Activated CD4-positive, alpha-beta memory T cell treated with anti-CD3 and anti-CD28 coated beads, Interleukin-2, amount 10 ng/mL, durations not matched to agents 7 days and 5 days (primary cell): Measurements from ENCODE around the gene HSPE1. TPM values are rescaled to one million over a fixed set of nuclear protein-coding genes. Genes with fewer than 3 reads are reported as not detected.
"Not testable (repeated sequence)": the region's sequence is repeated elsewhere in the genome, so short reads cannot be mapped to it uniquely, and the experiment has no call there.

Experiments used
- CTCF ChIA-PET: fragments of 350-600 bp; sonication (Branson Sonifier 250); formaldehyde crosslinking; loops from one replicate; lab custom pipeline; 2021; ENCODE audit warnings: antibody characterized with exemption, inconsistent platforms; lab: Charles Lee
- POLR2A ChIA-PET: fragments of 350-600 bp; sonication (Branson Sonifier 250); formaldehyde crosslinking; loops from one replicate; lab custom pipeline; 2021; ENCODE audit warnings: antibody characterized with exemption; lab: Charles Lee
- DNase-seq: peaks from one replicate; pipeline ENCODE4 v3.0.0-alpha.2; 2020
- H3K27ac Mint-ChIP-seq: one replicate; pipeline ENCODE4 v1.8.0; 2021; ENCODE audit warnings: mild to moderate bottlenecking, mixed read lengths
- H3K27me3 Mint-ChIP-seq: one replicate; pipeline ENCODE4 v1.8.0; 2021; ENCODE audit warnings: mixed read lengths
- H3K36me3 Mint-ChIP-seq: one replicate; pipeline ENCODE4 v1.8.0; 2021; ENCODE audit warnings: low read depth, mixed read lengths
- H3K4me1 Mint-ChIP-seq: one replicate; pipeline ENCODE4 v1.8.0; 2021; ENCODE audit warnings: mixed read lengths
- H3K4me3 Mint-ChIP-seq: one replicate; pipeline ENCODE4 v1.8.0; 2021; ENCODE audit warnings: mild to moderate bottlenecking, mixed read lengths
- H3K9me3 Mint-ChIP-seq: one replicate; pipeline ENCODE4 v1.8.0; 2021; ENCODE audit warnings: mixed read lengths
- total RNA-seq, 2 experiments: library from RNA; stranded (reverse); gene quantifications; one replicate each; pipeline ENCODE4 v1.2.3, GENCODE V29; 2021

HSPE1 gene
- 10 to 100 TPM; 85.9 to 92.6 TPM for total RNA-seq

DNA sequence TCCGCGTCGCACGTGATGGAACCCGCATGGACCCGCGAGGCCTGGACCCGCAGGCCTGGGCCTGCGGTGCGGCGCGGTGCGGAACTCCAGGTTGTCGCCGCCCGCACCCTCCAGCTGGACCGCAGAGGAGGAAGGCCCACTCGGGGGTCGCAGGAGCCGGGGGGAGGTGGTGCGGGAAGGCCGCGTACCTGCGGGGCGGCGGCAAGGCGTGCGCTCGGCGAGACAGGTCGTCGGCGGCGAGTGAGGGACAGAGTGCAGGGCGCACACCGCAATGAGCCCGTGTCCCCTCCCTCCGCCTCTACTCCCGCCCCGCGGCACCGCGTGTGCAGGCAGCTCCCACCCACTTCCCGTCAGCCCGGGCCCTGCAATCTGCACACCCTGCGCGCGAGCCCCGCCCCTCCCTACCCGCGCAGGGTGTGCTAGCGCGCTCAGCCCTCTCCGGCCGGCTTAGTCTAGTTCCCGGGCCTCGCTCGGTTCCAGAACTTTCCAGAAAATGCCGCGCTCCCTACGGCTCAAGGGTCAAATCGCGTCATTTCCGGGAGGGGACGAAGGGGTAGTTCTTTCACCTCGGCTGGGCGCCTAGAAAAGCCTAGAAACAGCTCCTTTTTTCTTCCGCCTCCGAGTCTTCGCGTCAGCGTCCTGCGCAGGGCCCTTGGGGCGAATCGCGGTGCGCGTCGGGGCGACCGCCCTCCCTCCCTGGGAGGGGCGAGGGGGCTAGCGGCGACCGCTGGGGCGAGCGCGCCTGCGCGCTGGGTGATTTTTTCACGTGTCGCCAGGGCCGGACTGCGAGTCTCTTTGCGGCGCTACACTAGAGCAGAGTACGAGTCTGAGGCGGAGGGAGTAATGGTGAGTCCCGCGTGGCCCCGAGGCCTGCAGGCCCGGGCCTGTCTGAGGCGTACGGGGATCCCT lies at the start of gene HSPE1, which contains the start of gene HSPD1:
Gene HSPE1, plus strand, starts transcription at position 786 of the 909 bp plus-strand sequence. Its CDS starts 58 bp downstream, at position 844.
Gene HSPD1, minus strand, starts transcription at position 247 of the 909 bp plus-strand sequence. CDS start 992 bp downstream, outside the sequence.
- Mint-ChIP-seq H3K4me1 (peaks cover 60% of the 10 kb centered on the region), H3K4me3 (peak within 1 kb of the TSS; percentile 92), H3K27me3 (no peaks in the 10 kb centered on the region), H3K27ac (peak within 1 kb of the TSS; percentile 97), H3K9me3 (no peaks in the 10 kb centered on the region), H3K36me3 (peaks cover 67% of the 10 kb centered on the region)
- ChIA-PET CTCF (interaction anchor here (0.7 to 5.0 kb wide), 9 partner anchors 9 to 575 kb away, joined by 3 to 30 read pairs (median 3); partner anchors contain the start of genes MOB4 and SF3B1), POLR2A (interaction anchor here (0.6 to 9.0 kb wide), 32 partner anchors 9 to 1965 kb away, joined by 3 to 275 read pairs (median 4); partner anchors contain the start of genes ANKRD44, COQ10B, GTF3C3 and MARS2)
- peak; percentile 98 for DNase-seq

DNA sequence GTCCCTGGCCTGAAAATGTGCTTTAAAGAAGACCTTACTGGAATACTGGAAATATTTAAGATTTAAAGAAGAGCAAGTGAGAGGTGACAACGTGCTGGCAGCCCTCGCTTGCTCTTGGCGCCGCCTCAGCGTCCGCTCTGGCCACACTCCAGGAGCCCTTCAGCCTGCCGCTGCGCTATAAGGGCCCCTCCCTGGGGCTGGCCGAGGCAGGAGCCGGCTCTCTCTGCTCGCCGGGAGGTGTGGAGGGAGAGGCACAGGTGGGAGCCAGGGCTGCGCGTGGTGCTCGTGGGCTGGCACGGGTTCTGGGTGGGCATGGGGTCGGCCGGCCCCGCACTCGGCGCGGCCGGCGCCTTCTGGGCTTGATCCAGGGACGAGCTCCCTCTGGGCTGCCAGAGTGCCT lies 49.7 kb upstream of the HSPE1 start:
- Mint-ChIP-seq H3K4me3 (no peak overlapping the region), H3K9me3 (no peaks in the 10 kb centered on the region), H3K4me1 (peaks cover 26% of the 10 kb centered on the region), H3K36me3 (peaks cover 2% of the 10 kb centered on the region), H3K27ac (no peak overlapping the region), H3K27me3 (peaks cover 2% of the 10 kb centered on the region)
- ChIA-PET POLR2A (interaction anchor here (1.4 to 7.2 kb wide), 2 partner anchors 16 to 52 kb away, joined by 3 to 176 read pairs; partner anchors contain the start of gene SF3B1), CTCF (interaction anchor here (1.1 kb wide), 1 partner anchor 14 kb away, joined by 5 read pairs; no protein-coding TSS in a partner anchor)
- DNase-seq: no peak

DNA sequence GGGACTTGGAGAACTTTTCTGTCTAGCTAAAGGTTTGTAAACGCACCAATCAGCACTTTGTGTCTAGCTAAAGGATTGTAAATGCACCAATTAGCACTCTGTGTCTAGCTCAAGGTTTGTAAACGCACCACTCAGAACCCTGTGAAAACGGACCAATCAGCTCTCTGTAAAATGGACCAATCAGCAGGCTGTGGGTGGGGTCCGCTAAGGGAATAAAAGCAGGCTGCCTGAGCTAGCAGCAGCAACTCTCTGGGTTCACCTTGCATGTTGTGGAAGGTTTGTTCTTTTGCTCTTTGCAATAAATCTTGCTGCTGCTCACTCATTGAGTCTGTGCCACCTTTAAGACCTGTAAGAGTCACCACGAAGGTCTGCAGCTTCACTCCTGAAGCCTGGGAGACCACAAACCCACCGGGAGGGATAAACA lies 49.2 kb upstream of the HSPE1 start:
- POLR2A ChIA-PET: interaction anchor here (0.7 to 7.2 kb wide), 5 partner anchors 16 to 255 kb away, joined by 3 to 176 read pairs (median 18); partner anchors contain the start of genes HSPD1, HSPE1, MARS2 and MOB4
- Mint-ChIP-seq H3K27ac (peak overlapping the region; percentile 55), H3K4me1 (peaks cover 31% of the 10 kb centered on the region)
- H3K36me3 Mint-ChIP-seq, H3K9me3 Mint-ChIP-seq, H3K27me3 Mint-ChIP-seq, DNase-seq, H3K4me3 Mint-ChIP-seq: not testable (repeated sequence)
- CTCF ChIA-PET: interaction anchor here (1.1 to 2.2 kb wide), 2 partner anchors 15 to 49 kb away, joined by 5 to 9 read pairs; partner anchors contain the start of genes HSPD1 and HSPE1

DNA sequence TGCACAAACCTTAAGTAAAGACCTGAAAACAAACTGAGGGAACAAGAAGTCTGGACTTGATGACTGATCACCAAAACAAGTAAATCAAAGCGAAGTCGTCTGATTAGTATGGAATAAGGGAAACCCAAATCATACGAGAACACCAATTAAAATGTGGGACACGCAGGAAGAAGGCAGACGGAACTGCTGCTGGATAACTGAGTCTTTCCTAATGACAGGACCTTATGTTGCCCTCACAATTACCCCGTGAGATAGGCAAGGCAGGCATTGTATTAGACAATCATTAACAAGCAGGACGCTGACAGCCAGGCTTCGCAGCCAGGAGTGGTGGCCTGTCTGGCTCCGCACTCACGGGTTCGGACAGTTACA lies 47.4 kb upstream of the HSPE1 start:
- CTCF ChIA-PET: interaction anchor here (0.6 to 2.2 kb wide), 14 partner anchors 11 to 326 kb away, joined by 3 to 10 read pairs (median 4); partner anchors contain the start of genes HSPD1, HSPE1 and SF3B1
- Mint-ChIP-seq H3K36me3 (peaks cover 6% of the 10 kb centered on the region), H3K9me3 (no peaks in the 10 kb centered on the region), H3K4me3 (peak overlapping the region; percentile 96), H3K27me3 (peaks cover 1% of the 10 kb centered on the region), H3K4me1 (peaks cover 38% of the 10 kb centered on the region), H3K27ac (peak overlapping the region; percentile 99)
- POLR2A ChIA-PET: interaction anchor here (0.6 to 7.2 kb wide), 28 partner anchors 10 to 723 kb away, joined by 3 to 176 read pairs (median 4); partner anchors contain the start of genes ANKRD44, GTF3C3, HSPD1 and HSPE1
- DNase-seq: no peak

DNA sequence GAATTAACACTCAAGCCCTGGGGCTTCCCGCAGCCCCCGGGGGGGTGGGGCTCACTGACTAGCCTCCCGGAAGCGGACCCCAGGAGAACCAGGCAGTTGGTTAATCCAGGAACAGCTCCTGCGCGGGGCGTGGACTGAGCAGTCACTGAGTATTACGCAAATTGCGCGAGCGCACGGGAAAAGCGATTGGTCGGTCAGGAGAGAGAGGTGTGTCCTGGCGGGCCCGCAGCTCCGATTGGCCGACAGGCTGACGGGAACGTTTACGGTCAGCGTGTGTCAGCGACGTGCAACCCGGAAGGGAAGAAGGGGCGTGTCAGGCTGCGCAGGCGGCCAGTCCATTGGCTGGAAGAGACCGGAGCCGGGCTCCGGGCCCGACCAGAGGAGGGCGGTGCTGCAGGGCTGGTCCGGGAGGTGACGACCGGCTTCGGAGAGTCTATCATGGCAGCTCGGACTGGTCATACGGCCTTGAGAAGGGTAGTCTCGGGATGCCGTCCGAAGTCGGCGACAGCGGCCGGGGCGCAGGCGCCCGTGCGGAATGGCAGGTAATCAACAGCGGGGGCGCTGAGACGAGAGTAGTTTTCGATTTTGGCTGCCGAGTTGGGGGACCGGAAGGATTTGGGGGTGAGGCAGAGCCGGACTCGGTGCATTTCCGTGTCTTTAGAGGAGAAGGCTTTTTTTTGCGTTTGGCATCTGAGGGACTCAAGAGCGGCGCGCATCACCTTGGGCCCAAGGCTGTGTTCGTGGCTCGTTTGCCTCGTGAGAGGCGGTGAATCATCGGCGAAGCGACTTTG lies 46.9 kb upstream of the HSPE1 start, which contains the start of gene COQ10B:
Gene COQ10B, plus strand, starts transcription at position 430 of the 791 bp plus-strand sequence. Its CDS starts 9 bp downstream, at position 439.
- POLR2A ChIA-PET: interaction anchor here (0.6 to 7.2 kb wide), 29 partner anchors 11 to 724 kb away, joined by 3 to 176 read pairs (median 4); partner anchors contain the start of genes ANKRD44, GTF3C3, HSPD1 and HSPE1
- Mint-ChIP-seq H3K4me1 (peaks cover 40% of the 10 kb centered on the region), H3K9me3 (no peaks in the 10 kb centered on the region), H3K27ac (peak within 1 kb of the TSS; percentile 99), H3K27me3 (no peaks in the 10 kb centered on the region), H3K36me3 (peaks cover 8% of the 10 kb centered on the region), H3K4me3 (peak within 1 kb of the TSS; percentile 96)
- CTCF ChIA-PET: interaction anchor here (0.6 to 2.2 kb wide), 15 partner anchors 10 to 325 kb away, joined by 3 to 10 read pairs (median 3); partner anchors contain the start of genes HSPD1, HSPE1 and SF3B1
- peak; percentile 99 for DNase-seq

DNA sequence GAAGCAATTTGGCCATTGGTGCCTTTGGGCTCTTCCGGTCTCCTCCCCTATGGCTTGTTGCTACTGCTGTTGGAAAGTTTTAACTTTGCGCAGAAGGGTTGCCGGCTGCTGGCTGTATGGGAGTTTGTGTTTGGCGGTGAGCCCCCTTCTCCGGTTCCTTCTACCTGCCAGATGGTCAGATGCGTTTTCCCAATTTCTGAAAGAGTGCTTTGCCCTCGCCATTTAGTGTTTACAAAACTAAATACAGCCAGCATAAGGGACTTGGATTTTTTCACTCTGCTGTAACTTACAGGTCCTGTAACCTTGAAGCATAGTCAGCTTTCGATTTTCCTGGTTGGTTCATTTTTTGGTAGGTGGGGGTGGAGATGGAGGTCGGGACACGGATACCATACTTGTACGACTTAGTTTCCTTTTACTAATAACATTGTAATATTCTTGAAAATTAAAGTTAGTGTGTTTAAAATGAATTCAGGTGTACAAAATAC lies 46.2 kb upstream of the HSPE1 start:
- no peak for DNase-seq
- Mint-ChIP-seq H3K4me3 (peak overlapping the region; percentile 96), H3K4me1 (peaks cover 40% of the 10 kb centered on the region), H3K36me3 (peaks cover 9% of the 10 kb centered on the region), H3K27ac (peak overlapping the region; percentile 99), H3K27me3 (no peaks in the 10 kb centered on the region), H3K9me3 (no peaks in the 10 kb centered on the region)
- ChIA-PET CTCF (interaction anchor here (1.2 to 1.6 kb wide), 2 partner anchors 23 to 44 kb away, joined by 3 to 5 read pairs; no protein-coding TSS in a partner anchor), POLR2A (interaction anchor here (0.7 to 7.2 kb wide), 9 partner anchors 12 to 255 kb away, joined by 3 to 176 read pairs (median 7); partner anchors contain the start of genes HSPD1, HSPE1, MARS2 and MOB4)

DNA sequence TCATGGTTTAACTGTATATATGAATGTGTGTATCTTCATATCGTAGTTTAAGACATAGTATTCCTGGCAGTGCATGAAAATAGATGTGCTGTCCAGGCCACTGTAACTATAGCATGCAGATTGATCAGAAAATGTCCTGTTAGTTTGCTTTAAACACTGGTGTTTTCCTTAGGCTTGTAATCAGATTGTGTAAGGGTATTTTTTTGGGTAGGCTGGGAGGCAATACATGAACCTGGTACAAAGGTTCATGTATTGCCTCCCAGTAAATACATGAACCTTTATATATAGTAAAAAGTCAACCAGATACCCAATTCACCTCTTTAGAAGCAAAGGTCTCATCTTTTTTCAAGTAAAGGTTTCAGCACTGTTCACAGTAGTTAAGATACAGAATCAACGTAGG lies 45.3 kb upstream of the HSPE1 start:
- Mint-ChIP-seq H3K36me3 (peaks cover 16% of the 10 kb centered on the region), H3K27ac (peak overlapping the region; percentile 99), H3K4me1 (peaks cover 47% of the 10 kb centered on the region), H3K9me3 (no peaks in the 10 kb centered on the region), H3K4me3 (peak overlapping the region; percentile 96), H3K27me3 (no peaks in the 10 kb centered on the region)
- CTCF ChIA-PET: no interaction called here
- POLR2A ChIA-PET: interaction anchor here (4.9 to 7.2 kb wide), 2 partner anchors 20 to 45 kb away, joined by 24 to 176 read pairs; partner anchors contain the start of genes HSPD1, HSPE1 and SF3B1
- DNase-seq: no peak

DNA sequence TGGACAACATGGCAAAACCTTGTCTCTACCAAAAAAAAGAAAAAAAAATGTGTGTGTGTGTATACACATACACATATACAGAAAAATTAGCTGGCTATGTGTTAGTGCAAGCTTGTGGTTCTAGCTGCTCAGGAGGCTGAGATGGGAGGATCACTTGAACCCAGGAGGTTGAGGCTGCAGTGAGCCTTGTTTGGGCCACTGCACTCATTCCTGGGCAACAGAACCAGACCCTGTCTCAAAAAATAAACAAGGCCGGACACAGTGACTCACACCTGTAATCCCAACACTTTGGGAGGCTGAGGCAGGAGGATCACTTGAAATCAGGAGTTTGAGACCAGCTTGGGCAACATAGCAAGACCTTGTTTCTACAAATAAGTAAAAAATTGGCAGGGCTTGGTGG lies 44.8 kb upstream of the HSPE1 start:
- CTCF ChIA-PET: no interaction called here
- Mint-ChIP-seq H3K9me3 (no peaks in the 10 kb centered on the region), H3K4me1 (peaks cover 47% of the 10 kb centered on the region), H3K36me3 (peaks cover 18% of the 10 kb centered on the region), H3K4me3 (no peak overlapping the region), H3K27me3 (no peaks in the 10 kb centered on the region), H3K27ac (no peak overlapping the region)
- DNase-seq: no peak
- POLR2A ChIA-PET: interaction anchor here (0.9 to 7.2 kb wide), 3 partner anchors 21 to 656 kb away, joined by 3 to 176 read pairs (median 24); partner anchors contain the start of genes GTF3C3, HSPD1, HSPE1 and SF3B1

DNA sequence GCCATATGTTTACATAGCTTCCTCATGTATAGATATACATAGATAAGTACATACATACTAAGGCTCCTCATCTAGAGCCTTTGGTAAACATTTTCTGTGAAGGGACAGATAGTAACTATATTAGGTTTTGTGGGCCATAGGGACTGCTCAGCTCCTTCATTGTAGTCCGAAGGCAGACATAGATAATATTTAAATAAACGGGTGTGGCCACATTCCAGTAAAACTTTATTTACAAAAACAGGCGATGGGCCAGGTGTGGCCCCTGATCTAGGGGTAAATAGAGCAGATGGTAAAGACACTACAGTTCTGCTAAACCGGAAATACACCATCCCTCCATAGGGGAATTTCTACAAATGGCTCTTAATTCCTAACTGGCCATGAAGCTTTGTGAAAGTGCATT lies 39.5 kb upstream of the HSPE1 start:
- no peak overlapping the region for H3K4me3 Mint-ChIP-seq
- H3K27ac Mint-ChIP-seq: no peak overlapping the region
- ChIA-PET POLR2A (no interaction called here), CTCF (no interaction called here)
- no peak for DNase-seq
- peaks cover 40% of the 10 kb centered on the region for H3K36me3 Mint-ChIP-seq
- no peaks in the 10 kb centered on the region for H3K27me3 Mint-ChIP-seq
- H3K9me3 Mint-ChIP-seq: no peaks in the 10 kb centered on the region
- H3K4me1 Mint-ChIP-seq: peaks cover 22% of the 10 kb centered on the region

DNA sequence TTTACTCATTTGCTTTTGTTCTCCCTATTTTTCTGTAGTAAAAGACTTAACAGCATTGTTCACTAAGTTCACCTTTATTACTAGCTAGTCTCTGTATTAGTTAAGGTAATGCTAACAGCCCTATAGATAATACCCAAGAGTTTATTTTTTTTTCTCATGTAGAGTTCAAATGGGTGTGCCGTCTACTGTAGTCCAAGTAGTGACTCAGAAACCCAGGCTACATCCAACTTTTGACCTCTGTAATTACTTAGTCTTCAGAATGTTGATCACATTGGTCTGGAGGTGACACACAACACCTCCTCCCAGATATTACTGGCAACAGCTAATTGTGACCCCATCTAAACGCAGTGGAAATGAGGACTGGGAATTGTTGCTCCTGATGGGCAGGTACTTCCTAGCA lies 39.1 kb upstream of the HSPE1 start:
- Mint-ChIP-seq H3K9me3 (no peaks in the 10 kb centered on the region), H3K4me1 (peaks cover 19% of the 10 kb centered on the region), H3K36me3 (peaks cover 40% of the 10 kb centered on the region), H3K4me3 (no peak overlapping the region), H3K27me3 (no peaks in the 10 kb centered on the region), H3K27ac (no peak overlapping the region)
- ChIA-PET POLR2A (no interaction called here), CTCF (no interaction called here)
- DNase-seq: no peak

DNA sequence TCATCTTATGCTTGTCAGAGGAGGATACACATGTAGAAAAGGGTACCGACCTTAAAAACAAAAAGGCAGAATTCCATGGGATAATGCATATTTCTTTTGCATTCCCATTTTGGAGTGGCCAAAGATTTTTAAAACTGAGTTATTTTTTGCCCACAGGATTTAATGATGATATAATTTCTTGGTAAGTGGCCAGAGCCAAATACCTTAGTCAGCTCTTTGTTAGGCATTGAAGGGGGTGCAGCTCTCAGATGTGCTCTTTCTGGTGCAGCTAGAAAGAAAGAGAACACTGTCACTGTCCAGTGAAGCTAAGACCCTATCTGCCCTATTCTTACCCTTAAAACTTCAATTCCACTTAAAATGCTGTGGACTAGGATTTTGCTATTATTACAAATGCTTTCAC lies 36.0 kb upstream of the HSPE1 start:
- H3K27me3 Mint-ChIP-seq: no peaks in the 10 kb centered on the region
- H3K9me3 Mint-ChIP-seq: no peaks in the 10 kb centered on the region
- ChIA-PET POLR2A (interaction anchor here (1.2 to 2.1 kb wide), 3 partner anchors 11 to 36 kb away, joined by 3 to 7 read pairs (median 4); partner anchors contain the start of genes COQ10B, HSPD1 and HSPE1), CTCF (interaction anchor here (1.0 to 1.1 kb wide), 2 partner anchors 11 to 38 kb away, joined by 3 read pairs; partner anchors contain the start of gene COQ10B)
- peaks cover 47% of the 10 kb centered on the region for H3K36me3 Mint-ChIP-seq
- peaks cover 10% of the 10 kb centered on the region for H3K4me1 Mint-ChIP-seq
- H3K4me3 Mint-ChIP-seq: no peak overlapping the region
- no peak for DNase-seq
- H3K27ac Mint-ChIP-seq: no peak overlapping the region
